Hepatocyte (in vitro differentiated cells): Measurements from ENCODE around the gene C17orf78.

Experiments
- EZH2 ChIP-seq: fragments of 200-600 bp; sonication (generic); IDR thresholded peaks from 2 replicates; pipeline ENCODE4 v1.6.1; 2016; ENCODE audit warnings: antibody characterized with exemption, mild to moderate bottlenecking, borderline replicate concordance
- TF ChIP-seq, protein P1 (sequence below): fragments of 200-600 bp; sonication (generic); IDR thresholded peaks from 2 replicates; pipeline ENCODE4 v1.5.1; 2016; ENCODE audit warnings: antibody characterized with exemption, mild to moderate bottlenecking; ENCODE audit not compliant: poor library complexity

DNA sequence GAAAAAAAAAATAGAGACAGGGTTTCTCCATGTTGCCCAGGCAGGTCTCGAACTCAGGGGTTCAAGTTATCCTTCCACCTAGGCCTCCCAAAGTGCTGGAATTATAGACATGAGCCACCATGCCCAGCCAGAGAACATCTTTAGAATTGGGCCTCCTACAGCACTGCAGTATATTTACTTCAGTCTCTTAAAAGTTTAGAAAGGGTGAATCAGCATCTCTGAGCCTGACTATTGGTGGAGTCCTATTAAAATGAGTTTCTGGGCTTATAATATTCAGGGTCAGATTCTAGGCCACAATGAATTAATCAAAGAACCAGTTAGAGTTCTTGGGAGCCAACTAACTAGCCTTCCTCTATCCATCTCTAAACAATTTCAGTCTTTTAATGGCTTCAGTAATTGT is 53.7 kb downstream of the C17orf78 start:
- TF ChIP-seq, protein P1, sequence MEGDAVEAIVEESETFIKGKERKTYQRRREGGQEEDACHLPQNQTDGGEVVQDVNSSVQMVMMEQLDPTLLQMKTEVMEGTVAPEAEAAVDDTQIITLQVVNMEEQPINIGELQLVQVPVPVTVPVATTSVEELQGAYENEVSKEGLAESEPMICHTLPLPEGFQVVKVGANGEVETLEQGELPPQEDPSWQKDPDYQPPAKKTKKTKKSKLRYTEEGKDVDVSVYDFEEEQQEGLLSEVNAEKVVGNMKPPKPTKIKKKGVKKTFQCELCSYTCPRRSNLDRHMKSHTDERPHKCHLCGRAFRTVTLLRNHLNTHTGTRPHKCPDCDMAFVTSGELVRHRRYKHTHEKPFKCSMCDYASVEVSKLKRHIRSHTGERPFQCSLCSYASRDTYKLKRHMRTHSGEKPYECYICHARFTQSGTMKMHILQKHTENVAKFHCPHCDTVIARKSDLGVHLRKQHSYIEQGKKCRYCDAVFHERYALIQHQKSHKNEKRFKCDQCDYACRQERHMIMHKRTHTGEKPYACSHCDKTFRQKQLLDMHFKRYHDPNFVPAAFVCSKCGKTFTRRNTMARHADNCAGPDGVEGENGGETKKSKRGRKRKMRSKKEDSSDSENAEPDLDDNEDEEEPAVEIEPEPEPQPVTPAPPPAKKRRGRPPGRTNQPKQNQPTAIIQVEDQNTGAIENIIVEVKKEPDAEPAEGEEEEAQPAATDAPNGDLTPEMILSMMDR: no peak
- TF ChIP-seq EZH2: no peak
